Measurements from ENCODE around the gene ZC3H7A. TPM values are rescaled to one million over a fixed set of nuclear protein-coding genes. Genes with fewer than 3 reads are reported as not detected.
"Not testable (repeated sequence)": the region's sequence is repeated elsewhere in the genome, so short reads cannot be mapped to it uniquely, and the experiment has no call there.

The ZC3H7A gene, protein sequence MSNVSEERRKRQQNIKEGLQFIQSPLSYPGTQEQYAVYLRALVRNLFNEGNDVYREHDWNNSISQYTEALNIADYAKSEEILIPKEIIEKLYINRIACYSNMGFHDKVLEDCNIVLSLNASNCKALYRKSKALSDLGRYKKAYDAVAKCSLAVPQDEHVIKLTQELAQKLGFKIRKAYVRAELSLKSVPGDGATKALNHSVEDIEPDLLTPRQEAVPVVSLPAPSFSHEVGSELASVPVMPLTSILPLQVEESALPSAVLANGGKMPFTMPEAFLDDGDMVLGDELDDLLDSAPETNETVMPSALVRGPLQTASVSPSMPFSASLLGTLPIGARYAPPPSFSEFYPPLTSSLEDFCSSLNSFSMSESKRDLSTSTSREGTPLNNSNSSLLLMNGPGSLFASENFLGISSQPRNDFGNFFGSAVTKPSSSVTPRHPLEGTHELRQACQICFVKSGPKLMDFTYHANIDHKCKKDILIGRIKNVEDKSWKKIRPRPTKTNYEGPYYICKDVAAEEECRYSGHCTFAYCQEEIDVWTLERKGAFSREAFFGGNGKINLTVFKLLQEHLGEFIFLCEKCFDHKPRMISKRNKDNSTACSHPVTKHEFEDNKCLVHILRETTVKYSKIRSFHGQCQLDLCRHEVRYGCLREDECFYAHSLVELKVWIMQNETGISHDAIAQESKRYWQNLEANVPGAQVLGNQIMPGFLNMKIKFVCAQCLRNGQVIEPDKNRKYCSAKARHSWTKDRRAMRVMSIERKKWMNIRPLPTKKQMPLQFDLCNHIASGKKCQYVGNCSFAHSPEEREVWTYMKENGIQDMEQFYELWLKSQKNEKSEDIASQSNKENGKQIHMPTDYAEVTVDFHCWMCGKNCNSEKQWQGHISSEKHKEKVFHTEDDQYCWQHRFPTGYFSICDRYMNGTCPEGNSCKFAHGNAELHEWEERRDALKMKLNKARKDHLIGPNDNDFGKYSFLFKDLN
- 100 to 1,000 TPM in 1 of 2 donors, 10 to 100 TPM in 1; 67.6 to 144 TPM for total RNA-seq

DNA sequence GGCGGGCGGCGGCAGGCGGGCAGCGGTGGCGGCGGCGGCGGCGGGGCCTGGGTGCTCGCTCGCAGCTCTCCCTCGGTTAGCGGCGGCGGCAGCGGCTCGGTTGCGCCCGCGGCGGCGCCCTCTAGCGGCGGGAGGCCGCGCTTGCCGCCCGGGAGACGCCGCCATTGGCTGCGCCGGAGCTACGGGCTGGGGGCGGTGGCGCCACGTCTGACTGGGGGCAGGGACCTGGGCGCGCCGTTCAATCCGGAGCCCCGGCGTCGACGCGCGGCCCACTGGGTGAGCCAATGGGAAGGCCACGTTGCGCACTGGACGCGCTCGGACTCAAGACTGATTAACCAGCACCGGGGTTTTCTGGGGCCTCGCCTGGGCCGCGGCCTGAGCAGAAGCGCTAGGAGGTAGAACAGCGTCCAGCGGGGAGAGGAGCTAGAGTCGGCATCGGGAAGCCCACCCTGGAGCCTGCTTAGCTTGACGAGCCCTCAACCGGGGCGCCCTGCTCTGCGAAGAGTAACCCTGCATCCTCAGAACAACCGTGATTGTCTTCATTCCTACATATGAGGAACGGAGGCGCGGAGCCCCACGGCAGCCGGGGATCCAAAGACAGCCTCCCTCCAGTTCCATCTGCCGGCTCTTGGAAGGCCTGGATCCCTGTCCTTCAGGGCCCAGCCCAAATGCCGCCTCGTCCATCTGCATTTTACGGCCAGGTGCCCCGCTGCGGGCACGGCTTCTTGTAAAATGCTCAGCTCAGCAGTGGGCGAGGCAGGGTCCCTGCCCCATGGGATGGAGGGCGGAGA is at the start of gene ZC3H7A:
TSS of gene ZC3H7A (minus strand) at position 93 of the 791 bp plus-strand sequence. CDS start 14,904 bp downstream, outside the sequence.
- ATAC-seq (replicated peaks), result peak; percentile 97
- H3K27me3 Mint-ChIP-seq, result no peaks in the 10 kb centered on the region
- peak within 1 kb of the TSS; percentile 99 for H3K4me3 Mint-ChIP-seq

DNA sequence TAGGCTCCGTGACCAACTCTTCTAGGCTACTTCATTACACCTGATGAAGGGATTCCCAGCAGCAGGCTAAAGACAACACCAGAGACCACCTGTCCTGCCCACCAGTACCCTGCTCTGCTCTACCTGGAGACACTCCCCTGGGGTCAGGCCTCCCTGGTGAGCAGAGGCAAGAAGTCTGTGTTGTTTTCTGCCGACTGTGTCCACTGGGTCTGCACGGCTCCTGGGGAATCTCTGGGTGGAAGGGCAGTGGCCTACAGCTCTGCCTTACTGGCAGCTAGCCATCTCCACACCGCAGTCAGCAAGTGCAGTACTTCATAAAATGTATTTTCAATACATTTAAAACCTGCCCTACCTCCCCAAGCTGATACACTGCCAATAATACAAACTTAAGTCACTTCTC is 47.4 kb upstream of the ZC3H7A start:
- ATAC-seq (replicated peaks), result no peak
- peaks cover 20% of the 10 kb centered on the region for H3K4me1 Mint-ChIP-seq
- H3K27ac Mint-ChIP-seq, result no peak overlapping the region
- no peaks in the 10 kb centered on the region for H3K27me3 Mint-ChIP-seq
- peaks cover 99% of the 10 kb centered on the region for H3K36me3 Mint-ChIP-seq (ENCODE audit: low read depth)
- H3K4me3 Mint-ChIP-seq, result no peak overlapping the region
- no peaks in the 10 kb centered on the region for H3K9me3 Mint-ChIP-seq

More for the DNA sequence above, at the start of gene ZC3H7A:
- no peaks in the 10 kb centered on the region for H3K9me3 Mint-ChIP-seq
- peaks cover 53% of the 10 kb centered on the region for H3K4me1 Mint-ChIP-seq
- H3K27ac Mint-ChIP-seq, result peak within 1 kb of the TSS; percentile 98
- H3K36me3 Mint-ChIP-seq (ENCODE audit: low read depth), result peaks cover 38% of the 10 kb centered on the region

DNA sequence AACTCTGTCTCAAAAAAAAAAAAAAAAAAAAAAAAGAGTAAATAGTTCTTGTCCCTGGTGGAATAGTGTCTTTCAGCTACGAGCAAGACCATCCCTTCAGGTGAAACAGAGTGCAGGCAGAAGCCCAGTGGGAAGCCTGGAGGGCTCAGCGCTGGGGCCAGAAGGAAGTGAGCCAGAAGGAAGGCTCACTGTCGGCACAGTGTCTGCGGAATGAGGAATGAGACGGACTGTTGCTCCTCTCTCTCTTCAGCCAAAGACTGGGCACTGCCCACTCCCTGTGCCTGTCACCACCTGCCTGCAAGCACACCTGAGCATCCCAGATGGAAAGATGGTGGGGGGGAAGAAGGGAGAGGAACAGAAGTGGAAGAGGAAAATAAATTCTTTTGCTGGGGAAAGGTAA is 46.8 kb upstream of the ZC3H7A start:
- peaks cover 15% of the 10 kb centered on the region for H3K4me1 Mint-ChIP-seq
- peaks cover 99% of the 10 kb centered on the region for H3K36me3 Mint-ChIP-seq (ENCODE audit: low read depth)
- no peak for ATAC-seq (replicated peaks)
- H3K9me3 Mint-ChIP-seq, result no peaks in the 10 kb centered on the region
- no peak overlapping the region for H3K4me3 Mint-ChIP-seq
- H3K27me3 Mint-ChIP-seq, result no peaks in the 10 kb centered on the region
- H3K27ac Mint-ChIP-seq, result no peak overlapping the region

DNA sequence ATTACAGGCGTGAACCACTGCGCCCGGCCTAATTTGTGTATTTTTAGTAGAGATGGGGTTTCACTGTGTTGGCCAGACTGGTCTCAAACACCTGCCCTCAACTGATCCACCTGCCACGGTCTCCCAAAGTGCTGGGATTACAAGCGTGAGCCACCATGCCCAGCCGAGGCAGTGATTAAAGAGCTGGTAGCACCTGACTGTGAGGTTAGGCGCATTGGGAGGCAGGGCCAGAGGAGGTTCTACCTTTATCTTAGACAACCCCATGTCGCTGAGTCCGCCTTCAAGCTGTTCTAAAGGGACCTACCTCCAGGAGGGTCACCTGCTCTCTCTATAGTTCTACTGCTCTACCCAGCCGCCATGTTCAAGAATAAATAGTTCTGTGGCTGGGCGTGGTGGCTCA is 46.1 kb upstream of the ZC3H7A start:
- ATAC-seq (replicated peaks), result no peak
- peaks cover 99% of the 10 kb centered on the region for H3K36me3 Mint-ChIP-seq (ENCODE audit: low read depth)
- H3K9me3 Mint-ChIP-seq, result no peaks in the 10 kb centered on the region
- H3K4me1 Mint-ChIP-seq, result peaks cover 10% of the 10 kb centered on the region
- no peak overlapping the region for H3K4me3 Mint-ChIP-seq
- no peak overlapping the region for H3K27ac Mint-ChIP-seq
- H3K27me3 Mint-ChIP-seq, result no peaks in the 10 kb centered on the region

DNA sequence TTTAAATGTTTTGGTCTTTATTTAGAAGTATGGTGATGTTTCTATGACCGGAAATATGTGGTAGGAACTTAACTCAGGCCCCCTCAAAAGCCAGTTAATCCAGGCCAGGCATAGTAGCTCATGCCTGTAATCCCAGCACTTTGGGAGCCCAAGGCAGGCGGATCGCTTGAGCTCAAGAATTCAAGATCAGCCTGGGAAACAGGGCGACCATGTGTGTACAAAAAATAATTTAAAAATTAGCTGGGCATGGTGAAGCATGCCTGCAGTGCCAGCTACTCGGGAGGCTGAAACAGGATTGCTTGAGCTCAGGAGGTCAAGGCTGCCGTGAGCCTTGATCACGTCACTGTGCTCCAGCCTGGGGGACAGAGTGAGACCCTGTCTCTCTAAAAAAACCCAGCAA is 44.0 kb upstream of the ZC3H7A start:
- H3K27me3 Mint-ChIP-seq, result no peaks in the 10 kb centered on the region
- H3K9me3 Mint-ChIP-seq, result no peaks in the 10 kb centered on the region
- H3K4me3 Mint-ChIP-seq, result no peak overlapping the region
- no peak overlapping the region for H3K27ac Mint-ChIP-seq
- ATAC-seq (replicated peaks), result no peak
- peaks cover 99% of the 10 kb centered on the region for H3K36me3 Mint-ChIP-seq (ENCODE audit: low read depth)
- peaks cover 6% of the 10 kb centered on the region for H3K4me1 Mint-ChIP-seq

DNA sequence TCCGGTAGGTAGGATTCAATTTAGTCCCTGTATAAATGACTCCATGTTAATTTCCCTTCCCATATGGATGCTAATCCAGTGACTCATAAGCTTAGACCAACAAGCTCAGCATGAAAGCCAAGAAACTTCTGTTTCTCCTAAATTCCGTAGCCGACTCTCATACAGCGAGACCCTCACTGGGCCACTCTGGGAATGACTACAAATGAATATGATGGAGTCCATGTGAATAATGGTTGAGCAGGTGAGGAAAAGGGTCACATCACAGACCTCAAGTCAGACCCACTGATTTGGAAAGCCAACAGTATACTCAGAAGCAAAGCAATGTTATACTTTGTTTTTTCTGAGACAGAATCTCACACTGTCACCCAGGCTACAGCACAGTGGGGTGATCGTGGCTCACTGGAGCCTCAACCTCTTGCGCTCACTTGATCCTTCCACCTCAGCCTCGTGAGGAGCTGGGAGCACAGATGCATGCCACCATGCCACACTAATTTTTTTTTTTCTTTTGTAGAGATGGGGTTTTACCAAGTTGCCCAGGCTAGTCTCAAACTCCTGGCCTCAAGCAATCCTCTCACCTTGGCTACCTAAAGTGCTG is 39.7 kb upstream of the ZC3H7A start:
- ATAC-seq (replicated peaks), result no peak
- Mint-ChIP-seq H3K4me1 (no peaks in the 10 kb centered on the region), H3K4me3 (no peak overlapping the region), H3K36me3 (ENCODE audit: low read depth) (peaks cover 59% of the 10 kb centered on the region), H3K27ac (no peak overlapping the region), H3K9me3 (no peaks in the 10 kb centered on the region), H3K27me3 (no peaks in the 10 kb centered on the region)

DNA sequence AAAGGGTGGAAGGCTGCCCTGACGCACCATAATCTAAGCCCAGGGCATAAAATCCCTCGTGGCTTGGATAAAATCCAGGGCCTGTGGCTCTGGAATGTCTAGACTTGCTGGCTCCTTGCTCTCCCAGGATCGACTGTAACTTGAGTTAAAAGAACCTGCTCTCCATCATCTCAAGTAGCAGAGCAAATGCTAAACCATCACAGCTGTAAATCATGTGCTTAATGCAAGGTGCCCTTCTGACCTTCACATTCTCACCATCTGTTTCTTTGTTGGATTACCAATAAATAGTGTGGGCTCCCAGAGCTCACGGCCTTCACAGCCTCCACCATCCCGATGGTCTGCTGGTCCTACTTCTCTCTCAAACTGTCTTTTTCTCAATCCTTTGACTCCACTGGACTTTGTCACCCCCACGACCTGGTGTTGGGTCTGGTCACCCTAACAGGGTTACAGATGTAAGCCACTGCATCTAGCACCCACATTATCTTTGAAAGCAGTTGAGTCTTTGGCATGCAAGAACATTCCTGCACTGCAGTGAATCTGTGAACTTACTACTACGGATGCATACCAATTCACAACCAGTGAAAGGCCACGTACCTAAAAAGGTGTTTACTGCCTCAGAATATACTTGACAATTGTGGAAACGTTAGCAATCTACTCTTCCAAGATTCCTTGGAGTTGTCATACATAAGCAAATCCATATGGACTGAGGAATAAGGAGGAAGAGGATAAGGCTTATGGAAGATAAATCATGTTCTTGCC is 39.0 kb upstream of the ZC3H7A start:
- Mint-ChIP-seq H3K4me3 (no peak overlapping the region), H3K27ac (no peak overlapping the region), H3K4me1 (no peaks in the 10 kb centered on the region), H3K36me3 (ENCODE audit: low read depth) (peaks cover 52% of the 10 kb centered on the region), H3K27me3 (no peaks in the 10 kb centered on the region), H3K9me3 (no peaks in the 10 kb centered on the region)
- no peak for ATAC-seq (replicated peaks)

DNA sequence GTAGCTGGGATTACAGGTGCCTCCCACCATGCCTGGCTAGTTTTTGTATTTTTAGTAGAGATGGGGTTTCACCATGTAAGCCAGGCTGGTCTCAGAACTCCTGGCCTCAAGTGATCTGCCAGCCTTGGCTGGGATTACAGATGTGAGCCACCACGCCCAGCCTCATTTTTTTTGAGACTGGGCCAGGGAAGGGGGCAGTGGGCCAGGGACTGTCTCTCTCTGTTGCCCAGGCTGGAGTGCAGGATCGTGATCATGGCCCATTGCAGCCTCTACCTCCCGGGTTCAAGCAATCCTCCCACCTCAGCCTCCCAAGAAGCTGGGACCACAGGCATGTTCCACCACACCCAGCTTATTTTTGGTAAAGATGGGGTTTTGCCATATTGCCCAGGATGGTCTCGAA is 38.3 kb upstream of the ZC3H7A start:
- Mint-ChIP-seq H3K27me3 (no peaks in the 10 kb centered on the region), H3K36me3 (ENCODE audit: low read depth) (peaks cover 44% of the 10 kb centered on the region), H3K9me3 (no peaks in the 10 kb centered on the region), H3K27ac (no peak overlapping the region), H3K4me3 (no peak overlapping the region), H3K4me1 (no peaks in the 10 kb centered on the region)
- no peak for ATAC-seq (replicated peaks)

DNA sequence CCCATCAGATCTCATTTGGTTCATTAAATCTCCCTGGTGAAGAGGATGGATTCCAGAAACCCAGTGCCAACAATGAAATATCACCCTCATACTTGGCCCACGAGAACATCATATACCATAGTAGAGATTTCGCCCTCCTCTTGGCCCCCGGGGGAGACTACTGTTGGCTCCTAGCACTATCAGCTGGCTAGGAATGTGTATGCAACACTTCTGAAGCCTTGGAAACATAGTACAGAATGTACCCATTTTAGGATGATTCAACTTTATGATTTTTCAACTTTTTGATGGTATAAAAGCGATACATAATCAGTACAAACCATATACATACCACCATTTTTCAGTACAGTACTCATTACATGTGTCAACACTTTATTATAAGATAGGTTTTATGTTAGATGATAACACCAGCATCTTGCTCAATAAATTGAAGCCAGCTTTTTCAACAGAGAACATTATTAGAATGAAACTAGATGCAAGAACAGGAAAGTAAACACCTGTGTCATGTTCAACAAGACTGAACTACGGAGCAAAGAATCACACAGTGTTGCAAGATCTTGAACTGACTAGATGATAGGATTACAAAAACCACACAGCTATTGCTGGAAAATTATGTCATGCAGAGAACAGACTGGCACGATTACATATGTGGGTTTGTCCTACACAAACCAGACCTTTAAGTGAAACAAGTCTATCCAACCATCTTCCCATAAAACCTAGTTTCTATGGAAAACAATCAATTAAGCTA is 37.1 kb upstream of the ZC3H7A start:
- H3K27ac Mint-ChIP-seq, result no peak overlapping the region
- no peaks in the 10 kb centered on the region for H3K27me3 Mint-ChIP-seq
- H3K4me3 Mint-ChIP-seq, result no peak overlapping the region
- ATAC-seq (replicated peaks), result no peak
- H3K9me3 Mint-ChIP-seq, result no peaks in the 10 kb centered on the region
- H3K4me1 Mint-ChIP-seq, result no peaks in the 10 kb centered on the region
- H3K36me3 Mint-ChIP-seq (ENCODE audit: low read depth), result peaks cover 32% of the 10 kb centered on the region

DNA sequence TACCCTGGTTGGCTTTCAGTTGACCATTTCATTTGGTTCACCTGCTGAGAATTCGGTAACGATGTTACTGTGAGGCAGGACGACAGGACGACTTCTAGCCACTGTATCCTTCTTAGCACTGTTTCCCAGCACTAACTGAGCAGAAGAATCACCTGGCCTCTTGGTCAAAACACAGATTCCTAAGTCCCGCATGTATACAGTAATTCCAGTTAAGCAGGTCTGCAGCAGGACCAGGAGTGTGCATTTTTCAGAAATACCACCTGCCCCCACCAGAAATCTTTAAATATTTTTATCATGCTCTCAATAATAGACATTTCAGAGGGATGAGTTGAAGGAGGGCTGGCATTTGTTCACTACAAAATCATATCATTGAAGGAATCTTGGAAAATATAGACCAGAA is 31.6 kb upstream of the ZC3H7A start:
- no peaks in the 10 kb centered on the region for H3K27me3 Mint-ChIP-seq
- no peaks in the 10 kb centered on the region for H3K9me3 Mint-ChIP-seq
- no peaks in the 10 kb centered on the region for H3K4me1 Mint-ChIP-seq
- no peak overlapping the region for H3K4me3 Mint-ChIP-seq
- ATAC-seq (replicated peaks), result no peak
- no peak overlapping the region for H3K27ac Mint-ChIP-seq
- no peaks in the 10 kb centered on the region for H3K36me3 Mint-ChIP-seq (ENCODE audit: low read depth)

DNA sequence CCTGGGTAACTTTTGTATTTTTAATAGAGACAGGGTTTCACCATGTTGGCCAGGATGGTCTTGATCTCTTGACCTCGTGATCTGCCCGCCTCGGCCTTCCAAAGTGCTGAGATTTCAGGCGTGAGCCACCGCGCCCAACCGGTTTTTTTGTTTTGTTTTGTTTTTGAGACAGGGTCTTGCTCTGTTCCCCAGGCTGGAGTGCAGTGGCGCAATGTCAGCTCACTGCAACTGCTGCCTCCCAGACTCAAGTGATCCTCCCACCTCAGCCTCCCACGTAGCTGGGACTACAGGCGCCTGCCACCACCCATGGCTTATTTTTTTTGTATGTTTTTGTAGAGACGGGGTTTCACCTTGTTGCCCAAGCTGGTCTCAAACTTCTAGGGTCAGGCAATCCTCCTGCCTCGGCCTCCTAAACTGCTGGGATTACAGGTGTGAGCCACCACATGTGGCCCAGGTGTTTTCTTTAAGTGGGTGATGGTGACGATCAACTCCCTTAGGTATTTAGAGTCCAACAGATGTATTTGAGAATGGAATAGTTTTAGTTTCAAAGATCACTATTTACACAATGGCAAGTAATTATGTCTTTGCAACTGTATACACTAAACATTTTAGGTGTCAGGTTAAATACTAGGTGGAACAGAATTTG is 28.6 kb upstream of the ZC3H7A start:
- H3K4me1 Mint-ChIP-seq; ATAC-seq (replicated peaks); H3K9me3 Mint-ChIP-seq; H3K36me3 Mint-ChIP-seq (ENCODE audit: low read depth); H3K27ac Mint-ChIP-seq; H3K4me3 Mint-ChIP-seq; H3K27me3 Mint-ChIP-seq: not testable (repeated sequence)

DNA sequence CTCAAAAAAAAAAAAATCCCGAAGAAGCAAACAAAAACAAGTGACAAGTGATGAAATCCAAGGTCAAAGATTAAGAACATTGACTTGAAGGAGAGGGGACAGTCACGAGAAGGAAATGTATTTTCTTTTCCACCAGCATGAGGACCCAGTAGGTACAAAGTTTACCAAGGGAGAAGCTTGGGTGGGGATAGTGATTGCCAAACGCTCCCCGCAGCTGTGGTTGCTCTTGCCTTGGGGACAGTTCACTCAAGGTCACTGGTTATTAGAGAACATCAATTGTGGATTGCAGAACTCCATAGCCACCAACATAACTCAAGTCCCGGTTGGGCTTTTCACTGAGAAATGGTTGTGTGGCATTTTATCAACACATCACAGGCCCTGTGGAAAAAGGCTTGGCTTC is 27.3 kb upstream of the ZC3H7A start:
- no peak for ATAC-seq (replicated peaks)
- Mint-ChIP-seq H3K4me1 (no peaks in the 10 kb centered on the region), H3K9me3 (no peaks in the 10 kb centered on the region), H3K27me3 (no peaks in the 10 kb centered on the region), H3K36me3 (ENCODE audit: low read depth) (no peaks in the 10 kb centered on the region), H3K4me3 (no peak overlapping the region), H3K27ac (no peak overlapping the region)
